Prostate gland (tissue), 2 donors: ENCODE results near the gene CCDC18.
"Not testable (repeated sequence)": the region's sequence is repeated elsewhere in the genome, so short reads cannot be mapped to it uniquely, and the experiment has no call there.

Source experiments
- CTCF ChIP-seq, 4 experiments: fragments of 200-600 bp in 2 of 4; fragments of 450-650 bp in 2 of 4; sonication (generic) in 2 of 4; IDR thresholded peaks; 1 replicate in 3 of 4; 2 replicates in 1 of 4; pipeline ENCODE4 v1.5.1; 2016 to 2019; ENCODE audit warnings: antibody characterized with exemption in 4 of 4, mild to moderate bottlenecking in 2 of 4, moderate library complexity in 2 of 4
- POLR2A ChIP-seq: fragments of 450-650 bp; IDR thresholded peaks from one replicate; pipeline ENCODE4 v1.6.1; 2016; ENCODE audit warnings: antibody characterized with exemption, mild to moderate bottlenecking

- TF ChIP-seq CTCF (IDR thresholded peaks at IDR 0.05); POLR2A: not testable (repeated sequence)
Measured at GRCh38 chr1:93163314-93163713, 17.2 kb upstream of the CCDC18 start.
